Dendritic cell treated with granulocyte-macrophage colony-stimulating factor and Interleukin-4, amounts not matched to agents 40 ng/mL and 50 ng/mL, for 4 days (primary cell): Measurements from ENCODE around the gene AK5.

Source experiments
- H3K27ac Mint-ChIP-seq: one replicate; pipeline ENCODE4 v1.8.0; 2022; ENCODE audit warnings: mild to moderate bottlenecking, mixed read lengths
- H3K27me3 Mint-ChIP-seq: one replicate; pipeline ENCODE4 v1.8.0; 2022; ENCODE audit warnings: mild to moderate bottlenecking, mixed read lengths
- H3K36me3 Mint-ChIP-seq: one replicate; pipeline ENCODE4 v1.8.0; 2022; ENCODE audit warnings: low read depth, mixed read lengths
- H3K4me1 Mint-ChIP-seq: one replicate; pipeline ENCODE4 v1.8.0; 2022; ENCODE audit warnings: low read depth, mixed read lengths
- H3K4me3 Mint-ChIP-seq: one replicate; pipeline ENCODE4 v1.8.0; 2022; ENCODE audit warnings: mild to moderate bottlenecking, moderate library complexity, mixed read lengths
- H3K9me3 Mint-ChIP-seq: one replicate; pipeline ENCODE4 v1.8.0; 2022; ENCODE audit warnings: mixed read lengths
- intact Hi-C: fragments of 100-400 bp; cut with micrococcal nuclease; formaldehyde crosslinking; loops from one replicate; pipeline ENCODE4 v1.15.0; 2022

Gene AK5

GRCh38 chr1:77281491-77282186 is at the start of gene AK5:
TSS of gene AK5 (plus strand) at chr1:77282019. CDS start at chr1:77282314, 295 bp downstream.
- Mint-ChIP-seq H3K4me3 (peak within 1 kb of the TSS; percentile 72), H3K36me3 (no peaks in the 10 kb centered on the region), H3K9me3 (no peaks in the 10 kb centered on the region), H3K27ac (no peak within 1 kb of the TSS), H3K27me3 (peaks cover 77% of the 10 kb centered on the region), H3K4me1 (peaks cover 23% of the 10 kb centered on the region)
- intact Hi-C loops, result loop anchor here (5.0 to 10.0 kb wide), 2 partner anchors 136 to 253 kb away; no protein-coding TSS in a partner anchor

GRCh38 chr1:77232829-77233228 is 49.0 kb upstream of the AK5 start:
- intact Hi-C loops, result no loop called here
- H3K27ac Mint-ChIP-seq, result no peak overlapping the region
- H3K4me1 Mint-ChIP-seq, result peaks cover 1% of the 10 kb centered on the region
- H3K27me3 Mint-ChIP-seq, result no peaks in the 10 kb centered on the region
- peaks cover 24% of the 10 kb centered on the region for H3K9me3 Mint-ChIP-seq
- no peak overlapping the region for H3K4me3 Mint-ChIP-seq
- no peaks in the 10 kb centered on the region for H3K36me3 Mint-ChIP-seq

- H3K9me3 Mint-ChIP-seq, result peaks cover 24% of the 10 kb centered on the region
- H3K27me3 Mint-ChIP-seq, result no peaks in the 10 kb centered on the region
- peaks cover 11% of the 10 kb centered on the region for H3K4me1 Mint-ChIP-seq
- no peak overlapping the region for H3K27ac Mint-ChIP-seq
- H3K4me3 Mint-ChIP-seq, result no peak overlapping the region
- no peaks in the 10 kb centered on the region for H3K36me3 Mint-ChIP-seq
- intact Hi-C loops, result no loop called here
Observed at GRCh38 chr1:77234096-77234495, 47.7 kb upstream of the AK5 start.

- Mint-ChIP-seq H3K4me1 (peaks cover 19% of the 10 kb centered on the region), H3K27ac (no peak overlapping the region), H3K4me3 (no peak overlapping the region), H3K9me3 (peaks cover 24% of the 10 kb centered on the region), H3K27me3 (no peaks in the 10 kb centered on the region), H3K36me3 (no peaks in the 10 kb centered on the region)
- intact Hi-C loops, result no loop called here
Observed at GRCh38 chr1:77234943-77235342, 46.9 kb upstream of the AK5 start.

- H3K36me3 Mint-ChIP-seq, result no peaks in the 10 kb centered on the region
- intact Hi-C loops, result no loop called here
- peaks cover 19% of the 10 kb centered on the region for H3K4me1 Mint-ChIP-seq
- no peaks in the 10 kb centered on the region for H3K27me3 Mint-ChIP-seq
- H3K27ac Mint-ChIP-seq, result no peak overlapping the region
- H3K9me3 Mint-ChIP-seq, result peaks cover 21% of the 10 kb centered on the region
- H3K4me3 Mint-ChIP-seq, result no peak overlapping the region
Observed at GRCh38 chr1:77238462-77238861, 43.4 kb upstream of the AK5 start.

GRCh38 chr1:77239311-77239710 is 42.5 kb upstream of the AK5 start:
- intact Hi-C loops, result no loop called here
- peaks cover 23% of the 10 kb centered on the region for H3K9me3 Mint-ChIP-seq
- no peak overlapping the region for H3K27ac Mint-ChIP-seq
- no peaks in the 10 kb centered on the region for H3K36me3 Mint-ChIP-seq
- peaks cover 19% of the 10 kb centered on the region for H3K4me1 Mint-ChIP-seq
- H3K4me3 Mint-ChIP-seq, result no peak overlapping the region
- no peaks in the 10 kb centered on the region for H3K27me3 Mint-ChIP-seq

- Mint-ChIP-seq H3K4me3 (no peak overlapping the region), H3K9me3 (peaks cover 59% of the 10 kb centered on the region), H3K36me3 (peaks cover 7% of the 10 kb centered on the region), H3K27me3 (no peaks in the 10 kb centered on the region), H3K4me1 (no peaks in the 10 kb centered on the region), H3K27ac (no peak overlapping the region)
- intact Hi-C loops, result no loop called here
Observed at GRCh38 chr1:77245830-77246229, 36.0 kb upstream of the AK5 start.

GRCh38 chr1:77250126-77250525 is 31.7 kb upstream of the AK5 start:
- intact Hi-C loops, result no loop called here
- H3K27me3 Mint-ChIP-seq, result no peaks in the 10 kb centered on the region
- H3K4me1 Mint-ChIP-seq, result no peaks in the 10 kb centered on the region
- H3K4me3 Mint-ChIP-seq, result no peak overlapping the region
- peaks cover 72% of the 10 kb centered on the region for H3K9me3 Mint-ChIP-seq
- H3K27ac Mint-ChIP-seq, result no peak overlapping the region
- peaks cover 7% of the 10 kb centered on the region for H3K36me3 Mint-ChIP-seq

- Mint-ChIP-seq H3K9me3 (peaks cover 64% of the 10 kb centered on the region), H3K4me3 (no peak overlapping the region), H3K36me3 (peaks cover 7% of the 10 kb centered on the region), H3K4me1 (no peaks in the 10 kb centered on the region), H3K27me3 (no peaks in the 10 kb centered on the region), H3K27ac (no peak overlapping the region)
- intact Hi-C loops, result no loop called here
Observed at GRCh38 chr1:77253211-77253610, 28.6 kb upstream of the AK5 start.

GRCh38 chr1:77263708-77264107 is 18.1 kb upstream of the AK5 start:
- H3K27me3 Mint-ChIP-seq, result peaks cover 3% of the 10 kb centered on the region
- H3K4me1 Mint-ChIP-seq, result no peaks in the 10 kb centered on the region
- intact Hi-C loops, result no loop called here
- H3K36me3 Mint-ChIP-seq, result no peaks in the 10 kb centered on the region
- no peaks in the 10 kb centered on the region for H3K9me3 Mint-ChIP-seq
- no peak overlapping the region for H3K4me3 Mint-ChIP-seq
- no peak overlapping the region for H3K27ac Mint-ChIP-seq

- no peaks in the 10 kb centered on the region for H3K36me3 Mint-ChIP-seq
- no peaks in the 10 kb centered on the region for H3K9me3 Mint-ChIP-seq
- no peak overlapping the region for H3K27ac Mint-ChIP-seq
- no peaks in the 10 kb centered on the region for H3K4me1 Mint-ChIP-seq
- H3K4me3 Mint-ChIP-seq, result no peak overlapping the region
- peaks cover 9% of the 10 kb centered on the region for H3K27me3 Mint-ChIP-seq
- intact Hi-C loops, result no loop called here
Observed at GRCh38 chr1:77265180-77265579, 16.6 kb upstream of the AK5 start.

- no peaks in the 10 kb centered on the region for H3K36me3 Mint-ChIP-seq
- no peak overlapping the region for H3K27ac Mint-ChIP-seq
- intact Hi-C loops, result no loop called here
- no peak overlapping the region for H3K4me3 Mint-ChIP-seq
- H3K27me3 Mint-ChIP-seq, result peaks cover 10% of the 10 kb centered on the region
- no peaks in the 10 kb centered on the region for H3K9me3 Mint-ChIP-seq
- peaks cover 9% of the 10 kb centered on the region for H3K4me1 Mint-ChIP-seq
Observed at GRCh38 chr1:77267035-77267434, 14.8 kb upstream of the AK5 start.

- Mint-ChIP-seq H3K36me3 (no peaks in the 10 kb centered on the region), H3K27ac (no peak overlapping the region), H3K27me3 (peaks cover 37% of the 10 kb centered on the region), H3K4me1 (peaks cover 20% of the 10 kb centered on the region), H3K4me3 (no peak overlapping the region), H3K9me3 (no peaks in the 10 kb centered on the region)
- intact Hi-C loops, result no loop called here
Observed at GRCh38 chr1:77271852-77272580, 9.8 kb upstream of the AK5 start.

- Mint-ChIP-seq H3K27ac (no peak overlapping the region), H3K9me3 (no peaks in the 10 kb centered on the region), H3K4me3 (no peak overlapping the region), H3K36me3 (no peaks in the 10 kb centered on the region), H3K27me3 (peaks cover 49% of the 10 kb centered on the region), H3K4me1 (peaks cover 20% of the 10 kb centered on the region)
- intact Hi-C loops, result no loop called here
Observed at GRCh38 chr1:77273891-77274290, 7.9 kb upstream of the AK5 start.
